Astrocyte (in vitro differentiated cells and primary cell): ENCODE measurements around the gene CD84. TPM values are rescaled to one million over a fixed set of nuclear protein-coding genes. Genes with fewer than 3 reads are reported as not detected.

Experiments
- DNase-seq: peaks from one replicate; pipeline ENCODE4 v3.0.0-alpha.2; 2010; ENCODE audit warnings: low read depth
- FAIRE-seq: peaks from 2 replicates; lab custom pipeline; 2011; peaks lifted over from hg19 to GRCh38; lab: Jason Lieb, UNC
- H2AFZ ChIP-seq: 2 replicates; pipeline ENCODE4 v1.6.0; 2012; ENCODE audit warnings: low read depth, low read length, inconsistent platforms
- H3K27ac ChIP-seq: 2 replicates; pipeline ENCODE4 v1.5.1; 2011; ENCODE audit warnings: low read depth, low read length, inconsistent platforms
- H3K27me3 ChIP-seq: 2 replicates; pipeline ENCODE4 v1.6.0; 2011; ENCODE audit warnings: low read length, inconsistent platforms; ENCODE audit not compliant: insufficient read depth
- H3K36me3 ChIP-seq: 2 replicates; pipeline ENCODE4 v1.5.1; 2011; ENCODE audit warnings: low read length, inconsistent platforms; ENCODE audit not compliant: insufficient read depth
- H3K4me1 ChIP-seq: 2 replicates; pipeline ENCODE4 v1.5.1; 2011; ENCODE audit warnings: low read length, inconsistent platforms; ENCODE audit not compliant: insufficient read depth
- H3K4me2 ChIP-seq: 2 replicates; pipeline ENCODE4 v1.6.0; 2012; ENCODE audit warnings: low read length, inconsistent platforms
- H3K4me3 ChIP-seq: 2 replicates; pipeline ENCODE4 v1.5.1; 2011; ENCODE audit warnings: low read depth, mild to moderate bottlenecking, low read length, inconsistent platforms; ENCODE audit not compliant: insufficient read depth
- H3K79me2 ChIP-seq: 2 replicates; pipeline ENCODE4 v1.6.0; 2012; ENCODE audit warnings: mild to moderate bottlenecking, low read length, inconsistent platforms; ENCODE audit not compliant: insufficient read depth
- H3K9ac ChIP-seq: 2 replicates; pipeline ENCODE4 v1.6.0; 2012; ENCODE audit warnings: mild to moderate bottlenecking, low read length, inconsistent platforms
- H3K9me3 ChIP-seq: 2 replicates; pipeline ENCODE4 v1.5.1; 2012; ENCODE audit warnings: low read depth, mild to moderate bottlenecking, low read length, inconsistent platforms; ENCODE audit not compliant: insufficient read depth
- H4K20me1 ChIP-seq: 2 replicates; pipeline ENCODE4 v1.6.0; 2012; ENCODE audit warnings: low read length, inconsistent platforms; ENCODE audit not compliant: insufficient read depth
- H3K27ac Mint-ChIP-seq: one replicate; pipeline ENCODE4 v1.8.0; 2021; ENCODE audit warnings: mild to moderate bottlenecking, mixed read lengths; ENCODE audit not compliant: unreplicated experiment
- H3K27me3 Mint-ChIP-seq: one replicate; pipeline ENCODE4 v1.8.0; 2021; ENCODE audit warnings: low read depth, mixed read lengths; ENCODE audit not compliant: unreplicated experiment
- H3K36me3 Mint-ChIP-seq: one replicate; pipeline ENCODE4 v1.8.0; 2021; ENCODE audit warnings: low read depth, mixed read lengths; ENCODE audit not compliant: unreplicated experiment
- H3K4me1 Mint-ChIP-seq: one replicate; pipeline ENCODE4 v1.8.0; 2021; ENCODE audit warnings: low read depth, mixed read lengths; ENCODE audit not compliant: unreplicated experiment
- H3K4me3 Mint-ChIP-seq: one replicate; pipeline ENCODE4 v1.8.0; 2021; ENCODE audit warnings: mild to moderate bottlenecking, moderate library complexity, mixed read lengths; ENCODE audit not compliant: unreplicated experiment
- H3K9me3 Mint-ChIP-seq: one replicate; pipeline ENCODE4 v1.8.0; 2021; ENCODE audit warnings: mild to moderate bottlenecking, mixed read lengths; ENCODE audit not compliant: unreplicated experiment
- CTCF ChIP-seq: IDR thresholded peaks from 2 replicates; pipeline ENCODE4 v1.5.1; 2011; ENCODE audit warnings: low read depth, mild to moderate bottlenecking, inconsistent platforms, low read length, moderate library complexity; ENCODE audit not compliant: insufficient read depth
- EZH2 ChIP-seq: IDR thresholded peaks from 2 replicates; pipeline ENCODE4 v1.6.1; 2012; ENCODE audit warnings: mild to moderate bottlenecking, low read length, inconsistent platforms; ENCODE audit not compliant: insufficient read depth
- total RNA-seq: library from RNA; stranded (reverse); gene quantifications from 2 replicates; pipeline ENCODE4 v1.2.1, GENCODE V29; 2021

CD84 gene
- total RNA-seq, 1 donor from 2014 or later, result not detected

- FAIRE-seq, result no peak
- Histone ChIP-seq H3K4me3 (no peak overlapping the region), H3K79me2 (no peaks in the 10 kb centered on the region), H3K4me2 (no peak overlapping the region), H4K20me1 (no peaks in the 10 kb centered on the region), H3K9ac (no peak overlapping the region), H3K27ac (no peak overlapping the region), H3K4me1 (no peaks in the 10 kb centered on the region), H3K36me3 (no peaks in the 10 kb centered on the region), H2AFZ (no peak overlapping the region), H3K9me3 (peaks cover 3% of the 10 kb centered on the region), H3K27me3 (no peaks in the 10 kb centered on the region)
- DNase-seq, result no peak
- H3K36me3 Mint-ChIP-seq, result no peaks in the 10 kb centered on the region
- TF ChIP-seq EZH2 (no peak), CTCF (no peak)
- peaks cover 10% of the 10 kb centered on the region for H3K9me3 Mint-ChIP-seq
- no peaks in the 10 kb centered on the region for H3K27me3 Mint-ChIP-seq
- H3K4me3 Mint-ChIP-seq, result no peak overlapping the region
- H3K27ac Mint-ChIP-seq, result no peak overlapping the region
- no peaks in the 10 kb centered on the region for H3K4me1 Mint-ChIP-seq
Observed at GRCh38 chr1:160558660-160559380, 20.5 kb downstream of the CD84 start.

- Histone ChIP-seq H3K4me2 (no peak overlapping the region), H3K27ac (no peak overlapping the region), H3K79me2 (no peaks in the 10 kb centered on the region), H3K4me1 (no peaks in the 10 kb centered on the region), H3K9me3 (no peaks in the 10 kb centered on the region), H3K27me3 (no peaks in the 10 kb centered on the region), H3K4me3 (no peak overlapping the region), H3K36me3 (no peaks in the 10 kb centered on the region), H4K20me1 (no peaks in the 10 kb centered on the region), H3K9ac (no peak overlapping the region), H2AFZ (no peak overlapping the region)
- TF ChIP-seq EZH2, result no peak
- no peak for TF ChIP-seq CTCF
- DNase-seq (no peak), FAIRE-seq (no peak)
- Mint-ChIP-seq H3K4me1 (no peaks in the 10 kb centered on the region), H3K27ac (no peak overlapping the region), H3K36me3 (no peaks in the 10 kb centered on the region), H3K4me3 (no peak overlapping the region), H3K9me3 (no peaks in the 10 kb centered on the region), H3K27me3 (peaks cover 13% of the 10 kb centered on the region)
Observed at GRCh38 chr1:160553778-160554177, 25.5 kb downstream of the CD84 start.

- Mint-ChIP-seq H3K36me3 (no peaks in the 10 kb centered on the region), H3K4me1 (no peaks in the 10 kb centered on the region), H3K9me3 (no peaks in the 10 kb centered on the region), H3K27me3 (peaks cover 15% of the 10 kb centered on the region), H3K27ac (no peak overlapping the region), H3K4me3 (no peak overlapping the region)
- Histone ChIP-seq H3K4me3 (no peak overlapping the region), H3K4me1 (no peaks in the 10 kb centered on the region), H3K4me2 (no peak overlapping the region), H2AFZ (no peak overlapping the region), H3K79me2 (no peaks in the 10 kb centered on the region), H4K20me1 (no peaks in the 10 kb centered on the region), H3K9ac (no peak overlapping the region), H3K36me3 (no peaks in the 10 kb centered on the region), H3K9me3 (no peaks in the 10 kb centered on the region), H3K27ac (no peak overlapping the region), H3K27me3 (no peaks in the 10 kb centered on the region)
- no peak for FAIRE-seq
- DNase-seq, result no peak
- TF ChIP-seq EZH2, result no peak
- TF ChIP-seq CTCF, result no peak
Observed at GRCh38 chr1:160552425-160552824, 26.9 kb downstream of the CD84 start.
